ENCODE results near the gene TPT1. TPM values are rescaled to one million over a fixed set of nuclear protein-coding genes. Genes with fewer than 3 reads are reported as not detected.

Gene TPT1
- total and polyA plus RNA-seq, 10 donors: 2,558 to 10,629 (median 4,026) TPM

DNA sequence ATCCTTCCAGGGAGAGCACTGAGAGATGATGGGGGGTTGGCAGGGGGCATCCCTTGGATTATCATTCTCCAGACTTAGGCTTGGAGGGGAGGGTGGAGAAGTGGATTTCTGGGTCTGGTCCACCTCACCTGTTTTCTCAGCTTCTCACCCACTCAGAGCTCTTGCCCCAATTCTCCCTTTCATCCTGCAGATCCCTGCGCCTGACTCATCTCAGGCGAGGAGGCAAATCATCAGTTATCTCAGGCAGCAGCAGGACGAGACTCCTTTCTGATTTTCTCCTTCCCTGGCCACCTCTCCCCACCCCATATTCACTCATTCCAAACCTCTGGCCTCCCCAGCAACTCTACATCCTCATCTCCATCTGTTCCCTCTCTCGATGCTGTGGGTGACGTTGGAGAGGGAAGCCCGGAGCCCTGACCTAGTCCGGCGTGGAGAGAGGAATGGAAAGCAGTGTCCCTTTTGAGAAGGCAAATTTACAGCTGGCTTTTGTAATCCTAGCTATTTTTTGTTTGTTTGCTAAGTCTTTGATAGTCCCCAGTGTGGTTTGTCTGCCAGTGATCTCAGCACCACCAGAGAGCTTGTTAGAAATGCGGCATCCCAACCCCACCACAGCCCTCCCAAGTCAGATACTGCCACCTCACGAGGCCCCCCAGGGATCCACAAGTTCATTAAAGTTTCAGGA is 24.0 kb upstream of the TPT1 start:
- Histone ChIP-seq H3K4me3 (no peak overlapping the region), H3K27ac (no peak overlapping the region), H3K36me3 (peaks cover 0 to 49% (median 0%) of the 10 kb centered on the region in 6 donors), H3K9me3 (peaks cover 0 to 7% (median 0%) of the 10 kb centered on the region in 8 donors), H3K27me3 (replicated peaks in 1 of 7) (no peaks in the 10 kb centered on the region), H3K4me1 (peaks cover 0 to 26% (median 15%) of the 10 kb centered on the region in 6 donors)
- 93 to 97% (median 95%) methylated on average over 10 of the region's 10 CpGs for WGBS, 5 donors
- intact Hi-C loops (cut with DNase I; ENCODE audit: low total_unique reads): no loop called here
- DNase-seq: no peak
- no peak for TF ChIP-seq POLR2AphosphoS5 (IDR thresholded peaks at IDR 0.05)
- TF ChIP-seq, protein P1, sequence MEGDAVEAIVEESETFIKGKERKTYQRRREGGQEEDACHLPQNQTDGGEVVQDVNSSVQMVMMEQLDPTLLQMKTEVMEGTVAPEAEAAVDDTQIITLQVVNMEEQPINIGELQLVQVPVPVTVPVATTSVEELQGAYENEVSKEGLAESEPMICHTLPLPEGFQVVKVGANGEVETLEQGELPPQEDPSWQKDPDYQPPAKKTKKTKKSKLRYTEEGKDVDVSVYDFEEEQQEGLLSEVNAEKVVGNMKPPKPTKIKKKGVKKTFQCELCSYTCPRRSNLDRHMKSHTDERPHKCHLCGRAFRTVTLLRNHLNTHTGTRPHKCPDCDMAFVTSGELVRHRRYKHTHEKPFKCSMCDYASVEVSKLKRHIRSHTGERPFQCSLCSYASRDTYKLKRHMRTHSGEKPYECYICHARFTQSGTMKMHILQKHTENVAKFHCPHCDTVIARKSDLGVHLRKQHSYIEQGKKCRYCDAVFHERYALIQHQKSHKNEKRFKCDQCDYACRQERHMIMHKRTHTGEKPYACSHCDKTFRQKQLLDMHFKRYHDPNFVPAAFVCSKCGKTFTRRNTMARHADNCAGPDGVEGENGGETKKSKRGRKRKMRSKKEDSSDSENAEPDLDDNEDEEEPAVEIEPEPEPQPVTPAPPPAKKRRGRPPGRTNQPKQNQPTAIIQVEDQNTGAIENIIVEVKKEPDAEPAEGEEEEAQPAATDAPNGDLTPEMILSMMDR (IDR thresholded peaks at IDR 0.05 in 8 of 11, conservative IDR thresholded peaks at IDR 0.05 in 3 of 11): no peak
- TF ChIP-seq POLR2A (IDR thresholded peaks at IDR 0.05): no peak

GRCh38 chr13:45362939-45363338 is 22.0 kb upstream of the TPT1 start:
- TF ChIP-seq POLR2A (IDR thresholded peaks at IDR 0.05) (no peak), POLR2AphosphoS5 (IDR thresholded peaks at IDR 0.05) (no peak)
- TF ChIP-seq, protein P1 (IDR thresholded peaks at IDR 0.05 in 8 of 11, conservative IDR thresholded peaks at IDR 0.05 in 3 of 11): no peak
- Histone ChIP-seq H3K4me1 (peaks cover 0 to 16% (median 10%) of the 10 kb centered on the region in 6 donors), H3K36me3 (peaks cover 0 to 64% (median 0%) of the 10 kb centered on the region in 6 donors), H3K9me3 (peaks cover 0 to 7% (median 0%) of the 10 kb centered on the region in 8 donors), H3K27ac (no peak overlapping the region), H3K27me3 (replicated peaks in 1 of 7) (no peaks in the 10 kb centered on the region), H3K4me3 (no peak overlapping the region)
- 68 to 79% (median 75%) methylated on average over 2 of the region's 2 CpGs for WGBS, 5 donors
- intact Hi-C loops (cut with DNase I; ENCODE audit: low total_unique reads): no loop called here
- no peak for DNase-seq

- TF ChIP-seq POLR2AphosphoS5 (IDR thresholded peaks at IDR 0.05) (no peak), POLR2A (IDR thresholded peaks at IDR 0.05) (no peak)
- TF ChIP-seq, protein P1 (IDR thresholded peaks at IDR 0.05 in 8 of 11, conservative IDR thresholded peaks at IDR 0.05 in 3 of 11): no peak
- Histone ChIP-seq H3K4me3 (no peak overlapping the region), H3K9me3 (peaks cover 0 to 7% (median 0%) of the 10 kb centered on the region in 8 donors), H3K27me3 (replicated peaks in 1 of 7) (no peaks in the 10 kb centered on the region), H3K4me1 (peaks cover 0 to 11% (median under 1%) of the 10 kb centered on the region in 6 donors), H3K27ac (no peak overlapping the region), H3K36me3 (peaks cover 0 to 76% (median 4%) of the 10 kb centered on the region in 6 donors)
- 94 to 98% (median 95%) methylated on average over 14 of the region's 14 CpGs for WGBS, 5 donors
- intact Hi-C loops (cut with DNase I; ENCODE audit: low total_unique reads): no loop called here
- no peak for DNase-seq
Observed at GRCh38 chr13:45361596-45362206, 20.7 kb upstream of the TPT1 start.

All from spleen (tissue), 11 donors.